ENCODE measurements around the gene SYNPR. TPM values are rescaled to one million over a fixed set of nuclear protein-coding genes. Genes with fewer than 3 reads are reported as not detected.

Gene SYNPR
- total RNA-seq, 1 experiment from 2014 or later, result 0.17 TPM

DNA sequence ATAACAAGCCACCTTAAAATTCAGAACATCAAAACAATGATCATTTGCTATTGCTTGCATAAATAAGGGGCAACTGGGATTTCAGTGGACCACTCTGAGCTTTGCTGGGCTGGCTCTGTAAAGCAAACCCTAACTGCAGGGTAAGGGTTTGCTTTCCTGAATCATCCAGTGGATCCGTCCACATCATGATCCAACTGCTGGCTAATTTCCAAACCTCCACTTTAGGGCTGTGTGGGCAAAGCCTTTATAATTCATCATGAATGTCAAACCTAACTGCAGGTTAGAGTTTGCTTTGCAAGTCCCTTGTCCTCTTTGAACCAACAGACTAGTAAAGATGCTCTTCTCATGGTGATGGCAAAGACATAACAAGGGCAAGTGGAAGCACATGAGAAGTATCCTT lies 76.1 kb downstream of the SYNPR start:
- DNase-seq, result no peak
- Histone ChIP-seq H2BK120ac (ENCODE audit: low read depth, low read length, poor library complexity, severe bottlenecking) (no peak overlapping the region), H3K79me2 (ENCODE audit: insufficient read depth, low read length) (no peaks in the 10 kb centered on the region; the same call in 1 of the 2 replicates), H3K9me3 (ENCODE audit: control insufficient read depth, low read depth, low read length) (no peaks in the 10 kb centered on the region), H3K56ac (ENCODE audit: insufficient read length, low read depth, low read length) (no peak overlapping the region), H3K9ac (ENCODE audit: extremely low read depth, insufficient read length, low read length) (no peak overlapping the region), H2BK12ac (ENCODE audit: insufficient read length, low read depth, low read length) (no peak overlapping the region), H2AK5ac (ENCODE audit: insufficient read length, low read length) (no peak overlapping the region), H2BK5ac (ENCODE audit: insufficient read length, low read length) (no peak overlapping the region), H3K18ac (ENCODE audit: insufficient read length, low read depth, low read length) (no peak overlapping the region), H3T11ph (ENCODE audit: low read length) (no peak overlapping the region), H4K91ac (ENCODE audit: insufficient read length, low read depth, low read length) (no peak overlapping the region), H3K79me1 (ENCODE audit: insufficient read depth, low read depth, low read length, poor library complexity, severe bottlenecking) (no peaks in the 10 kb centered on the region), H3K27me3 (ENCODE audit: insufficient read depth, low read length) (no peaks in the 10 kb centered on the region), H2BK20ac (ENCODE audit: low read depth, low read length, poor library complexity, severe bottlenecking) (no peak overlapping the region), H3K4ac (ENCODE audit: low read depth, low read length) (no peak overlapping the region), H4K5ac (ENCODE audit: insufficient read length, low read depth, low read length) (no peak overlapping the region), H4K8ac (replicated peaks; ENCODE audit: insufficient read length, low read depth, low read length) (no peak overlapping the region), H4K20me1 (ENCODE audit: control insufficient read depth, insufficient read depth, insufficient read length) (no peaks in the 10 kb centered on the region), H2AFZ (ENCODE audit: low read length) (no peak overlapping the region), H3K14ac (ENCODE audit: insufficient read depth, low read length) (no peak overlapping the region), H2BK15ac (ENCODE audit: low read depth, low read length) (no peak overlapping the region), H3K23me2 (ENCODE audit: insufficient read length, low read depth, low read length, poor library complexity, severe bottlenecking) (no peaks in the 10 kb centered on the region), H3K4me2 (ENCODE audit: insufficient read depth, insufficient read length, low read length) (no peak overlapping the region), H3K27ac (ENCODE audit: insufficient read length, low read depth, low read length) (no peak overlapping the region), H3K23ac (ENCODE audit: insufficient read length, low read depth, low read length) (no peak overlapping the region), H3K4me1 (ENCODE audit: insufficient read depth, low read length) (no peaks in the 10 kb centered on the region)
- no peaks in the 10 kb centered on the region; a peak in 1 of 7 replicates for H3K36me3 Mint-ChIP-seq (ENCODE audit: insufficient read depth in 1 of 3, low read depth in 3 of 3)
- H3K27ac Mint-ChIP-seq, result no peak overlapping the region
- no CpG with 5 or more reads among the region's 1 CpG for WGBS (ENCODE audit: extremely low coverage, insufficient read length, low lambda C conversion rate)
- H3K4me3 Mint-ChIP-seq, result no peak overlapping the region
- TF ChIP-seq, protein P1, sequence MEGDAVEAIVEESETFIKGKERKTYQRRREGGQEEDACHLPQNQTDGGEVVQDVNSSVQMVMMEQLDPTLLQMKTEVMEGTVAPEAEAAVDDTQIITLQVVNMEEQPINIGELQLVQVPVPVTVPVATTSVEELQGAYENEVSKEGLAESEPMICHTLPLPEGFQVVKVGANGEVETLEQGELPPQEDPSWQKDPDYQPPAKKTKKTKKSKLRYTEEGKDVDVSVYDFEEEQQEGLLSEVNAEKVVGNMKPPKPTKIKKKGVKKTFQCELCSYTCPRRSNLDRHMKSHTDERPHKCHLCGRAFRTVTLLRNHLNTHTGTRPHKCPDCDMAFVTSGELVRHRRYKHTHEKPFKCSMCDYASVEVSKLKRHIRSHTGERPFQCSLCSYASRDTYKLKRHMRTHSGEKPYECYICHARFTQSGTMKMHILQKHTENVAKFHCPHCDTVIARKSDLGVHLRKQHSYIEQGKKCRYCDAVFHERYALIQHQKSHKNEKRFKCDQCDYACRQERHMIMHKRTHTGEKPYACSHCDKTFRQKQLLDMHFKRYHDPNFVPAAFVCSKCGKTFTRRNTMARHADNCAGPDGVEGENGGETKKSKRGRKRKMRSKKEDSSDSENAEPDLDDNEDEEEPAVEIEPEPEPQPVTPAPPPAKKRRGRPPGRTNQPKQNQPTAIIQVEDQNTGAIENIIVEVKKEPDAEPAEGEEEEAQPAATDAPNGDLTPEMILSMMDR (conservative IDR thresholded peaks at IDR 0.05), result no peak
- peaks cover 5% of the 10 kb centered on the region in 2 experiments for H3K4me1 Mint-ChIP-seq
- peaks cover 0 to 3% of the 10 kb centered on the region in 2 experiments; a peak in 1 of 5 replicates for H3K9me3 Mint-ChIP-seq
- peaks cover 1% of the 10 kb centered on the region; the same call in 1 of the 2 replicates for H3K27me3 Mint-ChIP-seq (ENCODE audit: low read depth)

All from H9 (cell line).